GM23248 (cell line): Measurements from ENCODE around the gene NDUFS1. TPM values are rescaled to one million over a fixed set of nuclear protein-coding genes. Genes with fewer than 3 reads are reported as not detected.
A peak's percentile ranks its signal among the peaks of the same experiment; 100 is the strongest.

Experiments
- DNase-seq: peaks from one replicate; pipeline ENCODE4 v3.0.0-alpha.2; 2015
- H2AFZ ChIP-seq: fragments of 200-600 bp; sonication (generic); 2 replicates; pipeline ENCODE4 v1.6.1; 2016; ENCODE audit warnings: antibody characterized with exemption
- H3F3A ChIP-seq: fragments of 200-600 bp; sonication (generic); 2 replicates; pipeline ENCODE4 v1.6.1; 2016; ENCODE audit warnings: mild to moderate bottlenecking, antibody characterized with exemption, mixed run types; ENCODE audit not compliant: insufficient read depth
- H3K27ac ChIP-seq: fragments of 200-600 bp; sonication (generic); 2 replicates; pipeline ENCODE4 v1.5.1; 2016; ENCODE audit warnings: mild to moderate bottlenecking
- H3K27me3 ChIP-seq: fragments of 200-600 bp; sonication (generic); replicated peaks from 2 replicates; pipeline ENCODE4 v1.6.1; 2016; ENCODE audit warnings: mild to moderate bottlenecking; ENCODE audit not compliant: insufficient read depth
- H3K36me3 ChIP-seq: fragments of 200-600 bp; sonication (generic); 2 replicates; pipeline ENCODE4 v1.6.1; 2016; ENCODE audit warnings: low read depth, mild to moderate bottlenecking
- H3K4me1 ChIP-seq: fragments of 200-600 bp; sonication (generic); 2 replicates; pipeline ENCODE4 v1.6.1; 2016; ENCODE audit warnings: mild to moderate bottlenecking; ENCODE audit not compliant: insufficient read depth
- H3K4me2 ChIP-seq: fragments of 200-600 bp; sonication (generic); one replicate; pipeline ENCODE4 v1.6.1; 2016; ENCODE audit warnings: mild to moderate bottlenecking; ENCODE audit not compliant: unreplicated experiment
- H3K4me3 ChIP-seq: fragments of 200-600 bp; sonication (generic); 2 replicates; pipeline ENCODE4 v1.5.1; 2016; ENCODE audit warnings: mild to moderate bottlenecking
- H3K79me2 ChIP-seq: fragments of 200-600 bp; sonication (generic); 2 replicates; pipeline ENCODE4 v1.6.1; 2016; ENCODE audit warnings: mild to moderate bottlenecking; ENCODE audit not compliant: insufficient read depth
- H3K9ac ChIP-seq: fragments of 200-600 bp; sonication (generic); 2 replicates; pipeline ENCODE4 v1.6.1; 2016; ENCODE audit warnings: mild to moderate bottlenecking
- H3K9me2 ChIP-seq: fragments of 200-600 bp; sonication (generic); 2 replicates; pipeline ENCODE4 v1.6.1; 2016; ENCODE audit warnings: mixed run types, mild to moderate bottlenecking, moderate library complexity; ENCODE audit not compliant: insufficient read depth
- H3K9me3 ChIP-seq: fragments of 200-600 bp; sonication (generic); one replicate; pipeline ENCODE4 v1.6.1; 2017; ENCODE audit warnings: low read depth
- H4K20me1 ChIP-seq: fragments of 200-600 bp; sonication (generic); 2 replicates; pipeline ENCODE4 v1.6.0; 2016; ENCODE audit not compliant: insufficient read depth
- EZH2 ChIP-seq: fragments of 200-600 bp; sonication (generic); IDR thresholded peaks from 2 replicates; pipeline ENCODE4 v1.6.1; 2018; ENCODE audit warnings: antibody characterized with exemption, mild to moderate bottlenecking; ENCODE audit not compliant: insufficient read depth, poor library complexity, severe bottlenecking
- EZH2phosphoT487 ChIP-seq: fragments of 200-600 bp; sonication (generic); IDR thresholded peaks from 2 replicates; pipeline ENCODE4 v1.6.1; 2018; ENCODE audit warnings: antibody characterized with exemption, moderate library complexity, mild to moderate bottlenecking, low read depth; ENCODE audit not compliant: insufficient read depth
- WGBS, 2 experiments: methylation state at CpG; one replicate each; pipeline ENCODE4 v1.1.6; 2015 to 2017; ENCODE audit warnings: low lambda C conversion rate in 2 of 2, low coverage in 1 of 2; ENCODE audit errors: missing lambda C conversion rate in 2 of 2; 5-methylcytosine and 5-hydroxymethylcytosine counted together
- in situ Hi-C: fragments of 300-500 bp; cut with MboI; formaldehyde crosslinking; loops from 2 replicates; pipeline ENCODE4 v1.15.0; 2020
- polyA plus RNA-seq: library from polyadenylated mRNA; unstranded; fragments of >200 nt; fragmentation: Nextera tagmentation; extraction: Ambion mirVana; gene quantifications from 2 replicates; pipeline ENCODE4 v1.2.1, GENCODE V29; 2016
- total RNA-seq: library from RNA; depleted of rRNA; stranded (reverse); fragments of >200 nt; shearing (Covaris generic); gene quantifications from 2 replicates; pipeline ENCODE4 v1.2.3, GENCODE V29; 2014

NDUFS1 gene
- total and polyA plus RNA-seq, 2 experiments from 2014 or later: 52.0 to 77.0 TPM

DNA sequence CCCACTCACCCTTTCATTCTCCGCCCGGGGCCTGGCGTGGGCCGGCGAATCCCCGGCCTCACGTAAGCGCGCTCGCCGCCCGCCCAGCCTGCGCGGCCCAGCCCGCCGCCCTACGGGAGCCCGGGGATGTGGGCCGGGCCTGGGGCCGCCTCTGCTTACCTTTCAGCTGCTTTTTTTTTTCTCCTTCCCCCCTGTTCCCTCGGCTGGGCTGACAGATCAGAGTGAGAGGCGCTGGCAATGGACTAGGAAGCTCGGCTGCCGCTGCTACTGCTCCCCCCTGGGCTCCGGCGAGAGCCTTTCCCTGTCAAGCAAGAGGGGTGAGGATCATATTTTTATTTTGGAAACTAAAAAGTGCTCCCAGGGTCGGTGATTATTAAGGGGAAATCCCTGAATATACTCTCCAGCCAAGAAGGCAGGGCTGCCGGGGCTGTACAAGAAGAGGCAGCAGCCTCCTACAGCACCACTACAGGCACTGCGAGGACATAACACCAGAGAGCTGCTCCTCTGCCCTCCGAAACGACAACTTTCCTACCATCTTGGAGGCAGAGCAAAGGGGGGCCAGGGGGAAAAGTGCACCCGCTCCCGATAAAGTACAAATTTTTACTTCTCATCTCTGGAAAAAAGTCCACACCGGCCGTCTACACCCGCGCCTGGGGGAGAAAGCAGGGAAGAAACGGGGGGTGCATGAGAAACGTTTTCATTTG, 73.3 kb downstream of the NDUFS1 start, which contains the start of gene INO80D:
Gene INO80D, minus strand, starts transcription at position 433 of the 704 bp plus-strand sequence. CDS start 23,158 bp downstream, outside the sequence.
- peak within 1 kb of the TSS; percentile 97 for H3K9ac ChIP-seq
- no peaks in the 10 kb centered on the region for H4K20me1 ChIP-seq
- 0 out of 2 replicates have a peak, but pooled peaks cover 19% of the 10 kb centered on the region for H3K4me1 ChIP-seq
- H3F3A ChIP-seq: peaks cover 40% of the 10 kb centered on the region
- H3K4me2 ChIP-seq: peak within 1 kb of the TSS; percentile 99
- H3K27ac ChIP-seq: peak within 1 kb of the TSS; percentile 96
- no peaks in the 10 kb centered on the region for H3K27me3 ChIP-seq
- 1% methylated on average over 32 to 39 of the region's 39 CpGs for WGBS, 2 experiments
- H3K9me2 ChIP-seq: no peaks in the 10 kb centered on the region
- peak within 1 kb of the TSS; percentile 92 for H2AFZ ChIP-seq
- H3K9me3 ChIP-seq: no peaks in the 10 kb centered on the region
- TF ChIP-seq EZH2phosphoT487: no peak
- no peak for TF ChIP-seq EZH2
- peak; percentile 91 for DNase-seq
- peak within 1 kb of the TSS; percentile 92 for H3K4me3 ChIP-seq
- H3K79me2 ChIP-seq: peaks cover 82% of the 10 kb centered on the region
- in situ Hi-C loops: no loop called here
- no peaks in the 10 kb centered on the region for H3K36me3 ChIP-seq

DNA sequence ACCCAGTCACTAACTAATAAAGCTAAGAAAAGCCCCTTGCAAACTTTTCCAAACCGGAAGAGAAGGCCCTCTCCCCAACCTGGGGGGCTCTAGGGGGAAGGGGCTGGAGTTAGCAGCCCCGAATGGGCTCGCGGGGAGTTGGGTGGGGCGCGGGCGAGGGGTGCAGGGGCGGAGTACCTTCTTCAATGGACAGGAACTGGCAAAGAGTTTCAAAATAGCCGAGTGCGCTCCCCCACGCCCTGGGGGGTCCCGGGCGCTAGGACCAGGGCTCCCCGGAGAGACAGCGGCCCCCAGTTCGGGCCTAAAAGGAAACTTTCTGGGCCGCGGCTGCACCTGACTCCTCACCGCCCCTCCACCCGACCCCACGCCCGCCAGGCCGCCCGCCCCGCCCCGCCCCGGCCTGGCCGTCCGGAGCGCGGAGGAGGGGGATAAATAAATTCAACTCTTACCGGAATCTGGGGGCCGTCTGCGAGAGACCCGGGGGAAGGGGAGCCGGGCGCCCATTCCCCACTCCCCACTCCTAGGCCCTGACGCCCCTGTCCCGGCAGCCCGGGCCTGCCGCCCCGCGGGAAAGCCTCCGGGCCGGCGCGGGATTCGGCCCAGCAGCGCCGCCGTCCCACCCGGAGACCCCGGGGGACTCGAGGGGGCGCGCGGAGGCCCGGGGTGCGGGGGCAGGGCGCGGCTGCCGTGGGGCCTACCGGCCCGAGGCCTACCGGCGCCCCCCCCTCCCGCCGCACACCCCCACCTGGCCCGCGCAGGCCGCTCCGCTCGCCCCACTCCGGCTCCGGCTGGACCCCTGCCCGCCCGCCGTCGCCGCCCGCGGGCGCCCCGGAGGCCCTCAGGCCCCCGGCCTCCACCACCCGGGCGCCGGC, 74.1 kb downstream of the NDUFS1 start:
- Histone ChIP-seq H3K27ac (peak overlapping the region; percentile 96), H3K4me2 (peak overlapping the region; percentile 99), H3K9me3 (no peaks in the 10 kb centered on the region), H3K9me2 (no peaks in the 10 kb centered on the region), H4K20me1 (no peaks in the 10 kb centered on the region), H3K36me3 (no peaks in the 10 kb centered on the region), H3K27me3 (no peaks in the 10 kb centered on the region), H3F3A (peaks cover 40% of the 10 kb centered on the region), H3K4me1 (0 out of 2 replicates have a peak, but pooled peaks cover 19% of the 10 kb centered on the region), H3K4me3 (peak overlapping the region; percentile 92), H2AFZ (peak overlapping the region; percentile 92), H3K9ac (peak overlapping the region; percentile 97), H3K79me2 (peaks cover 83% of the 10 kb centered on the region)
- in situ Hi-C loops: no loop called here
- peak; percentile 58 for DNase-seq
- WGBS, 2 experiments: 1 to 3% methylated on average over 11 to 71 of the region's 88 CpGs
- TF ChIP-seq EZH2: no peak
- TF ChIP-seq EZH2phosphoT487: no peak

DNA sequence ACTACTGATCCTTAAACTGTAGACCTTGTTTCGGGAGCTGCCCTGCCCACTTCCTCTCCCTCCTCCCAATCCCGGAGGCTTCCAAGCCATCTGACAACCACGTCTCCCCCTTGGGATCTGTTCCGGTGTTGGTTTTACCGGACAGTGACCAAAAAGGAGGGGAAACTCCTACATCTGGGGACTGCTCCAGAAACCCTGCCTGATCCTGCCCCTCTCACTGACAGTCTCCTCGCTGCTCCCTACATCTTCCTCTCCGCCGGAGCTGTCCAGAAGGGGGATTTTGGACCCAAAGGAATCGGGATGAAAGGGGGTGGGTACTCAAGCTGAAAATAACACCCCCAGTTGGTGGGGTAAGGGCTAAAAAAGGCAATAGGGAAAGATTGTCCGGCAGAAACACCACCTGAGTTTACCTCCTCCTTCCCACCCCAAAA, 74.8 kb downstream of the NDUFS1 start:
- Histone ChIP-seq H3K9me2 (no peaks in the 10 kb centered on the region), H3K9ac (peak overlapping the region; percentile 97), H3K27me3 (no peaks in the 10 kb centered on the region), H3K36me3 (no peaks in the 10 kb centered on the region), H3K4me1 (0 out of 2 replicates have a peak, but pooled peaks cover 19% of the 10 kb centered on the region), H3K4me3 (peak overlapping the region; percentile 92), H4K20me1 (0 out of 2 replicates have a peak, but pooled peaks cover 4% of the 10 kb centered on the region), H3K27ac (peak overlapping the region; percentile 96), H3K79me2 (peaks cover 83% of the 10 kb centered on the region), H3K4me2 (peak overlapping the region; percentile 99), H2AFZ (peak overlapping the region; percentile 85), H3F3A (peaks cover 40% of the 10 kb centered on the region), H3K9me3 (no peaks in the 10 kb centered on the region)
- TF ChIP-seq EZH2phosphoT487 (no peak), EZH2 (no peak)
- in situ Hi-C loops: no loop called here
- DNase-seq: peak; percentile 83
- 0 to 3% methylated on average over 10 of the region's 10 CpGs for WGBS, 2 experiments
